HepG2 (cell line): Measurements from ENCODE around the gene MPZ.

Experiments
- ZNF121 ChIP-seq: sonication (generic); formaldehyde crosslinking; IDR thresholded peaks from 2 replicates; pipeline ENCODE4 v1.5.0; 2020; ENCODE audit warnings: mild to moderate bottlenecking, missing genetic modification reagents
- TF ChIP-seq, protein P1 (sequence below), 2 experiments: sonication (generic) in 1 of 2; formaldehyde crosslinking in 1 of 2; IDR thresholded peaks; 2 replicates each; pipeline versions ENCODE4 v1.5.1 to v1.6.1; 2011 to 2020; ENCODE audit warnings: borderline replicate concordance in 1 of 2, low read depth in 1 of 2, low read length in 1 of 2, mild to moderate bottlenecking in 1 of 2, missing genetic modification reagents in 1 of 2, moderate library complexity in 1 of 2

DNA sequence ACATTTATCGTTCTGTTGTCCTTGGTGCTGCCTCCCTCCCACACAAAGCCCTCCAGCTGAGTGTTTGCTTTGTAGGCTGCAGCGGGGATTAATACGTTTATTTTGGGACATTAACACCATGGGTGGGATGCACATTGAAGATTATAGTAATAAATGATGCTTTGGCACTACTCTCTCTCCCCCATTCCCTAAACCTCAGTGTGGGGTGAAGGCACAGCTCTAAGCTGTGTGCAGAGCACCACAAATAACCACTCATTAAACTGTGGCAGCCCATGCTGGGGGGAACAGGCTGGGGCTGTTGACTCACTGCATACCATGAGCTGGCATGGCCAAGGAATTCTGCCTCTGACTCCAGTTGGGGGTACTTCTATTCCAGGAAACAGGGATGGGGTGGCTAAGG, 43.6 kb downstream of the MPZ start:
- TF ChIP-seq, protein P1, sequence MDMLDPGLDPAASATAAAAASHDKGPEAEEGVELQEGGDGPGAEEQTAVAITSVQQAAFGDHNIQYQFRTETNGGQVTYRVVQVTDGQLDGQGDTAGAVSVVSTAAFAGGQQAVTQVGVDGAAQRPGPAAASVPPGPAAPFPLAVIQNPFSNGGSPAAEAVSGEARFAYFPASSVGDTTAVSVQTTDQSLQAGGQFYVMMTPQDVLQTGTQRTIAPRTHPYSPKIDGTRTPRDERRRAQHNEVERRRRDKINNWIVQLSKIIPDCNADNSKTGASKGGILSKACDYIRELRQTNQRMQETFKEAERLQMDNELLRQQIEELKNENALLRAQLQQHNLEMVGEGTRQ (IDR thresholded peaks at IDR 0.05; ENCODE audit: low read depth, low read length) = no peak
- TF ChIP-seq, protein P1 (CRISPR knock-in tag; IDR thresholded peaks at IDR 0.05; ENCODE audit: borderline replicate concordance) = no peak
- no peak for TF ChIP-seq ZNF121 (CRISPR knock-in tag)
